KMS-11 (cell line): Measurements from ENCODE around the gene PCNX1.
"Not testable (repeated sequence)": the region's sequence is repeated elsewhere in the genome, so short reads cannot be mapped to it uniquely, and the experiment has no call there.

Source experiments
- H2AFZ ChIP-seq: fragments of 200-600 bp; sonication (generic); 2 replicates; pipeline ENCODE4 v1.6.1; 2016; ENCODE audit warnings: antibody characterized with exemption, mixed run types, low read depth
- H3K27ac ChIP-seq: fragments of 200-600 bp; sonication (generic); 2 replicates; pipeline ENCODE4 v1.6.1; 2016; ENCODE audit warnings: mild to moderate bottlenecking, mixed run types
- H3K27me3 ChIP-seq: fragments of 200-600 bp; sonication (generic); 2 replicates; pipeline ENCODE4 v1.6.1; 2017; ENCODE audit warnings: mild to moderate bottlenecking, low read depth, mixed run types, moderate library complexity; ENCODE audit not compliant: insufficient read depth
- H3K36me3 ChIP-seq: fragments of 200-600 bp; sonication (generic); 2 replicates; pipeline ENCODE4 v1.6.1; 2017; ENCODE audit warnings: mild to moderate bottlenecking, mixed run types; ENCODE audit not compliant: insufficient read depth
- H3K4me1 ChIP-seq: fragments of 200-600 bp; sonication (generic); 2 replicates; pipeline ENCODE4 v1.6.1; 2016; ENCODE audit warnings: mild to moderate bottlenecking, low read depth, mixed run types; ENCODE audit not compliant: poor library complexity, severe bottlenecking
- H3K4me2 ChIP-seq: fragments of 200-600 bp; sonication (generic); 2 replicates; pipeline ENCODE4 v1.7.0; 2016; ENCODE audit warnings: mild to moderate bottlenecking, mixed run types
- H3K4me3 ChIP-seq: fragments of 200-600 bp; sonication (generic); IDR thresholded peaks from 2 replicates; pipeline ENCODE4 v1.6.1; 2017; ENCODE audit warnings: low read depth, low read length, mixed read lengths; ENCODE audit not compliant: insufficient read depth
- H3K79me2 ChIP-seq: fragments of 200-600 bp; sonication (generic); 2 replicates; pipeline ENCODE4 v1.6.1; 2016; ENCODE audit warnings: low read depth, mixed run types; ENCODE audit not compliant: insufficient read depth
- H3K9ac ChIP-seq: fragments of 200-600 bp; sonication (generic); 2 replicates; pipeline ENCODE4 v1.6.1; 2016; ENCODE audit warnings: mild to moderate bottlenecking, mixed run types
- H4K20me1 ChIP-seq: fragments of 200-600 bp; sonication (generic); 2 replicates; pipeline ENCODE4 v1.6.1; 2016; ENCODE audit warnings: mild to moderate bottlenecking, mixed run types; ENCODE audit not compliant: insufficient read depth
- CTCF ChIP-seq: fragments of 200-600 bp; sonication (generic); conservative IDR thresholded peaks from 2 replicates; pipeline ENCODE4 v1.6.1; 2017; ENCODE audit warnings: low read depth, mild to moderate bottlenecking, antibody characterized with exemption, low read length, moderate library complexity, mixed read lengths

Gene PCNX1

GRCh38 chr14:71061458-71061857, 154.2 kb downstream of the PCNX1 start:
- Histone ChIP-seq H3K4me3 (no peak overlapping the region), H4K20me1 (no peaks in the 10 kb centered on the region), H3K79me2 (no peaks in the 10 kb centered on the region), H3K27me3 (no peaks in the 10 kb centered on the region), H3K36me3 (no peaks in the 10 kb centered on the region), H3K9ac (no peak overlapping the region), H2AFZ (no peak overlapping the region), H3K4me1 (no peaks in the 10 kb centered on the region), H3K27ac (no peak overlapping the region), H3K4me2 (no peak overlapping the region)
- TF ChIP-seq CTCF = no peak

GRCh38 chr14:71062581-71063303, 155.5 kb downstream of the PCNX1 start:
- no peaks in the 10 kb centered on the region for H4K20me1 ChIP-seq
- H3K9ac ChIP-seq = no peak overlapping the region
- no peak overlapping the region for H2AFZ ChIP-seq
- no peaks in the 10 kb centered on the region for H3K79me2 ChIP-seq
- no peaks in the 10 kb centered on the region for H3K27me3 ChIP-seq
- no peaks in the 10 kb centered on the region for H3K36me3 ChIP-seq
- no peak overlapping the region for H3K27ac ChIP-seq
- H3K4me1 ChIP-seq = no peaks in the 10 kb centered on the region
- no peak overlapping the region for H3K4me3 ChIP-seq
- TF ChIP-seq CTCF = no peak
- H3K4me2 ChIP-seq = no peak overlapping the region

- Histone ChIP-seq H3K4me2 (no peak overlapping the region), H3K9ac (no peak overlapping the region)
Measured at GRCh38 chr14:71063351-71063750, 156.1 kb downstream of the PCNX1 start.

GRCh38 chr14:71064747-71065146, 157.5 kb downstream of the PCNX1 start:
- not testable (repeated sequence) for H3K36me3 ChIP-seq, H3K9ac ChIP-seq, H3K4me3 ChIP-seq, H3K4me1 ChIP-seq, H4K20me1 ChIP-seq, H2AFZ ChIP-seq, H3K27ac ChIP-seq, H3K4me2 ChIP-seq, H3K27me3 ChIP-seq, H3K79me2 ChIP-seq

More at GRCh38 chr14:71063351-71063750, 156.1 kb downstream of the PCNX1 start:
- H3K4me1 ChIP-seq = no peaks in the 10 kb centered on the region
- H3K36me3 ChIP-seq = no peaks in the 10 kb centered on the region
- TF ChIP-seq CTCF = no peak
- no peaks in the 10 kb centered on the region for H3K79me2 ChIP-seq
- no peak overlapping the region for H2AFZ ChIP-seq
- H3K27ac ChIP-seq = no peak overlapping the region
- H3K4me3 ChIP-seq = no peak overlapping the region
- no peaks in the 10 kb centered on the region for H4K20me1 ChIP-seq
- no peaks in the 10 kb centered on the region for H3K27me3 ChIP-seq

GRCh38 chr14:71070169-71070568, 162.9 kb downstream of the PCNX1 start:
- Histone ChIP-seq H4K20me1 (no peaks in the 10 kb centered on the region), H3K36me3 (no peaks in the 10 kb centered on the region), H3K4me3 (no peak overlapping the region), H3K4me1 (no peaks in the 10 kb centered on the region), H3K4me2 (no peak overlapping the region), H2AFZ (no peak overlapping the region), H3K27me3 (no peaks in the 10 kb centered on the region), H3K79me2 (no peaks in the 10 kb centered on the region), H3K9ac (no peak overlapping the region), H3K27ac (no peak overlapping the region)
- no peak for TF ChIP-seq CTCF
